ENCODE results near the gene LRRC8C.

LRRC8C gene

GRCh38 chr1:89602871-89603404 is 30.0 kb upstream of the LRRC8C start:
- no peak for TF ChIP-seq ZNF274 (IDR thresholded peaks at IDR 0.05; ENCODE audit: low read depth, low read length)
- no peak overlapping the region for H3K4me3 ChIP-seq (ENCODE audit: low read length)

GRCh38 chr1:89603651-89604413 is 29.1 kb upstream of the LRRC8C start:
- TF ChIP-seq ZNF274 (IDR thresholded peaks at IDR 0.05; ENCODE audit: low read depth, low read length): no peak
- no peak overlapping the region for H3K4me3 ChIP-seq (ENCODE audit: low read length)

- no peak for TF ChIP-seq ZNF274 (IDR thresholded peaks at IDR 0.05; ENCODE audit: low read depth, low read length)
- no peak overlapping the region for H3K4me3 ChIP-seq (ENCODE audit: low read length)
Measured at GRCh38 chr1:89604414-89604735, 28.5 kb upstream of the LRRC8C start.

- H3K4me3 ChIP-seq (ENCODE audit: low read length): no peak overlapping the region
- no peak for TF ChIP-seq ZNF274 (IDR thresholded peaks at IDR 0.05; ENCODE audit: low read depth, low read length)
Measured at GRCh38 chr1:89605692-89606091, 27.2 kb upstream of the LRRC8C start.

- no peak overlapping the region for H3K4me3 ChIP-seq (ENCODE audit: low read length)
- TF ChIP-seq ZNF274 (IDR thresholded peaks at IDR 0.05; ENCODE audit: low read depth, low read length): no peak
Measured at GRCh38 chr1:89606227-89606980, 26.5 kb upstream of the LRRC8C start.

- no peak for TF ChIP-seq ZNF274 (IDR thresholded peaks at IDR 0.05; ENCODE audit: low read depth, low read length)
- no peak overlapping the region for H3K4me3 ChIP-seq (ENCODE audit: low read length)
Measured at GRCh38 chr1:89607156-89607555, 25.8 kb upstream of the LRRC8C start.

- no peak for TF ChIP-seq ZNF274 (IDR thresholded peaks at IDR 0.05; ENCODE audit: low read depth, low read length)
- H3K4me3 ChIP-seq (ENCODE audit: low read length): no peak overlapping the region
Measured at GRCh38 chr1:89607586-89608318, 25.2 kb upstream of the LRRC8C start.

- H3K4me3 ChIP-seq (ENCODE audit: low read length): no peak overlapping the region
- no peak for TF ChIP-seq ZNF274 (IDR thresholded peaks at IDR 0.05; ENCODE audit: low read depth, low read length)
Measured at GRCh38 chr1:89608319-89608983, 24.5 kb upstream of the LRRC8C start.

- no peak overlapping the region for H3K4me3 ChIP-seq (ENCODE audit: low read length)
- no peak for TF ChIP-seq ZNF274 (IDR thresholded peaks at IDR 0.05; ENCODE audit: low read depth, low read length)
Measured at GRCh38 chr1:89608984-89609725, 23.8 kb upstream of the LRRC8C start.

GRCh38 chr1:89609781-89610456 is 23.0 kb upstream of the LRRC8C start:
- TF ChIP-seq ZNF274 (IDR thresholded peaks at IDR 0.05; ENCODE audit: low read depth, low read length): no peak
- H3K4me3 ChIP-seq (ENCODE audit: low read length): no peak overlapping the region

- TF ChIP-seq ZNF274 (IDR thresholded peaks at IDR 0.05; ENCODE audit: low read depth, low read length): no peak
- H3K4me3 ChIP-seq (ENCODE audit: low read length): no peak overlapping the region
Measured at GRCh38 chr1:89610457-89611011, 22.4 kb upstream of the LRRC8C start.

- no peak for TF ChIP-seq ZNF274 (IDR thresholded peaks at IDR 0.05; ENCODE audit: low read depth, low read length)
- no peak overlapping the region for H3K4me3 ChIP-seq (ENCODE audit: low read length)
Measured at GRCh38 chr1:89611721-89612120, 21.2 kb upstream of the LRRC8C start.

GRCh38 chr1:89613928-89614327 is 19.0 kb upstream of the LRRC8C start:
- TF ChIP-seq ZNF274 (IDR thresholded peaks at IDR 0.05; ENCODE audit: low read depth, low read length): no peak

More at GRCh38 chr1:89613928-89614327, 19.0 kb upstream of the LRRC8C start:
- H3K4me3 ChIP-seq (ENCODE audit: low read length): no peak overlapping the region
